ENCODE measurements around the gene FAM20C.

FAM20C gene

DNA sequence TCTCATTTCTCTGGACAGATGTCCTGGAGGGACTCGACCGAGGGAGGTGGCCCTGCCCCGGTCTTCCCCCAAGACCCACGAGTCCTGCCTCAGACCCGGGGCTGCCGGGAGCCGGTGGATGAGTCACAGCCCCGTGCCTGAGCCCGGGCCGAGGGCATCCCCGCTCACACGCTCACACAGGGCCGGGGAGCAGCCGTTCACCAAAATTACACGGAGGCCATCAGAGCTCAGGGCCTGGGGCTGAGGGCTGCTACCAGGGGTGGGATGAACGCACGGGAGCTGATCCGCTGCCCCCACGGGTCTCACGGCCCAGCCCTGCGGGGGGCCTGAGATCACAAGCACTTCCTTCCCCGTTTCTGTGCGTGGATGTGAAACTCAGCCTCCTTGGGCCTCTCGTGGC lies 17.5 kb downstream of the FAM20C start:
- no peak for DNase-seq (ENCODE audit: low read depth)

DNA sequence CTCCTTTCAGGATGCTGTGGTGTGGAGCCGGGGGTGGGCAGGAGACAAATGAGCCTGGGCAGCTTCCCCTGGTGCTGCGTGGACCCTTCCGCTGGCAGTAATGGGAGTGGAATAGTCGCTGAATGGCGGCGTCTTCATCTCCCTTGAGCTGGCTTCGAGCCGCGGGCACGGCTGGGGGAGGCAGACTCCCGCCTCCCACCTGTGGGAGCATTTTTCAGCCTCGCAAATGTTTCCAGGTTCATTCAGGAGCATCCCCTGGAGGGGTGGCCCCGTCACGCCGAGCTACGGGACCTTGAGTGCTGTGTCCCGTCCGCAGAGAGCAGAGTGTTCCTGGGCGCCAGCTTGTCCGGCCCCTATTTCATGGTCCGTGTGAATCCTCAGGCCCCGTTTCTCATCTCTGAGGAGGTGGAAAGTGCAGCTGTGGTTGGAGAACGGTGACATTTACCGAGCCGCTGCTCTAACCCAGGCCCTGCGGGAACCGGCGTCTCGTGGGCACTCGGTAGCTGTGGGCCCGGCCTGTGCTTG lies 18.1 kb downstream of the FAM20C start:
- no peak for DNase-seq (ENCODE audit: low read depth)

DNA sequence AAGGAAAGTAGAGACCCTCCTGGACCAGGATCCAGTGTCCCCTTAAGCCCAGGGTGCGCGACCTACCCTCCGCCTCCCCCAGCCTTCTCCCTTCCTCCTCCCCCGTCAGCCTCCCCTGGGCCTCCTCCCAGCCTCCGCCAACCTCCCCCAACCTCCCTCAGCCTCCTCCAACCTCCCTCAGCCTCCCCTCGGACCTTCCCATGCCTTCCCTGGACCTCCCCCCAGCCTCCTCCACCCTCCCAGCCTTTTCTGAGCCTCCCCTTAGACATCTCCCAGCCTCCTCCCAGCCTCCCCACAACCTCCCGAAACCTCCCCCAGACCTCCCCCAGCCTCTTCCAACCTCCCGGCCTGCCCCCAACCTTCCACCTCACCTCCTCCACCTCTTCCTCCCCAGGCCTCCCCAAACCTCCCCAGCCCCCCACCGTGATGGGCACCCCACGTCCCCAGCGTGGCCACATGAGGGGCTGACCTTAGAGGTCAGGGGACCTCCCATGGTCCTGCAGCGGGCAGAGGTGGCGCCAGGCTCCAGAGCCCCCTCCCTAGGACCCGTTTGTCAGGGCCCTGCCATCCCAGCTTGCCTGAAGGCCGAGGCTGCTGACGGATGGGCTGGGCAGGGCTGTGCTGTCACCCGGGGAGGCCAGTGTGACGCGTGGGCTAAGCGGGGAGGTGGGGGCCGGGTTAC lies 18.8 kb downstream of the FAM20C start:
- DNase-seq (ENCODE audit: low read depth): no peak

DNA sequence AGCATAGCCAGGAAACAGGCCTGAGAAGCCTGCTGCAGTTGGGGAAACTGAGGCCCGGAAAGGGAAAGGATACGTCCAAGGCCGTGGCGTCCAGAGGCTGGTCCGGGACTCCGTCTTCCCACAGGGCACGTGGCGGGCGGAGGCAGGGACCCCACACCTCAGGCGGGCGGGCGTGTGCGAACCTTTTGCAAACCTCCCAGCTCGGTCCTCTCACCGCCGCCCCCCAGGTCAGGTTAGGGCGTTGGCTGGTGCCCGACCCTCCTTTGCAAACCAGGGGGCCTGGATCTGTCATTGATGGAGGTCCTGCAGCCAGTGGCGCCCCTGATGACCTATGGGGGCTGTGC lies 19.3 kb downstream of the FAM20C start:
- DNase-seq (ENCODE audit: low read depth): no peak

DNA sequence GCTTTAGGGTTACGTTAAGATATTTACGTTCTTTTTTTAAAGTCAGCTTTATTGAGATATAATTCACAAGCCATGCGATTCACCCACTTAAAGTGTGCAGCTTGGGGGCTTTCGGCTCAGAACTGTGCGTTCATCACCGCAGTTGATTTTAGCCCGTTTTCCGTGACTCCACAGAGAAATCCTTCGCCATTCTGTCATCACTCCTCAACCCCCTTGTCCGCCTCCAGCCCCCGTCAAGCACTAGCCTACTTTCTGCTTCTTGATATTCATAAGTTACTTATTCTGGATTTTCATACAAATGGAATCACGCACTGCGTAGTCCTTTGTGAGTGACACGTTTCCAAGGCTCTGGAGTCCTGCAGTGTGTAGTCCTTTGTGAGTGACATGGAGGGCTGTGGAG lies 20.4 kb downstream of the FAM20C start:
- no peak for DNase-seq (ENCODE audit: low read depth)

DNA sequence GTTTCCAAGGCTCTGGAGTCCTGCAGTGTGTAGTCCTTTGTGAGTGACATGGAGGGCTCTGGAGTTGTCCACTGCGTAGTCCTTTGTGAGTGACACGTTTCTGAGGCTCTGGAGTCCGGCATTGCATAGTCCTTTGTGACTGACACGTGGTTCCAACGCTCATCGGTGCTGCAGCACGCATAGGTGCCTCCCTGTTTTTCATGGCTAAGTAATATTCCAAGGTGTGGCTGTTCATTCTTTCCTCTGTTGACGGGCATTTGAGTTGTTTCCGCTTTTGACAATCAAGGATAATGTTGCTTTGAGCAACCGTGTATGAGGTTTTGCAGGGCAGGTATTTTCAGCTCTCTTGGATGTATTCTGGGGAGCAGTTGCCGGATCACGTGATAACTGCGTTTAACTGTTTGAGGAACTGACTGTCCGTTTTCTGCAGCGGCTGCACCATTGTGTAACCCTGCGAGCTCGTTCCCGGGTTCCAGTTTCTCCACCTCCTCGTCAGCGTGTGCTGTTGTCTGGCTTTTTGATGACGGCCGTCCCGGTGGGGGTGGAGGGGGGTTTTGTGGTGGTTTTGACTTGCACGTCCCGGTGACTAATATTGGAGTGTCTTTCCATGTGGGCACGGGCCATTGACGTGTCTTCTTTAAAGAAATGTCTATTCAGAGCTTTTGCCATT lies 21.1 kb downstream of the FAM20C start:
- no peak for DNase-seq (ENCODE audit: low read depth)

DNA sequence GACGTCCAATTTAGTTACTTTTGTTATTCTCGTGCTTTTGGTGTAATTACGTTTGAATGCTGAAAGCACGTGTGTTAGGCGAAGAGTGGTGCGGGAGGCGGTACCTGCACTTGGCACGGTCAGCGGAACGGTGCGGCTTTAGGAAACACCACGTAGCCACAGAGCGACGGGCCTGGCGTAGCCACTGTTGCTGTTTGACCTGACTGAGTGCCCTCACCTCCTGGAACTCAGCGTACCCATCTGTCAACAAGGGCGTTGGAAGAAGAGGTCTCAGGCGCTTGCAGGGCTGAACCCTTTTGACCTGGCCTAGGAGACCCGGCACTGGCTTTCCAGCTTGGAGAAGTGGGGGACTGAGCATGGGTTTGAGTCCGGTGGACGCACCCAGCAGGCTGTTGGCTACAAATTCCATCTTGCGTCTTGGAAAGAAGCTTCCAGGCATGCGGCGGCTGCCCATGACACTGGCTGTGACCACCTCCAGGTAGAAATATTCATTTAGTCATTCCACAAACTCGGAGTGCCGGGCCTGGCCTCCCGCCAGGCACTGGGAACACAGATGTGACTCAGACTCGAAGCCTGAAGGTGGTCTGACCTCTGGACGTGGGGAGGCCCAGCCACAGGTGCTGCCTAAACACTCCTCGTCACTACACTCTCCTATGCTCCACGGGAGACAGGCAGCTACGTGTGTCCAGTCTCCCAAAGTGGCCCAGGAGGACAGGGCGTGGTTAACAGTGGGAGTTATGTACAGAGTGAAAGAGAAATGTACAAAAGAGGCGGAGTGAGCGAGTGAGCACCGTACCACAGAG lies 22.2 kb downstream of the FAM20C start:
- no peak for DNase-seq (ENCODE audit: low read depth)

DNA sequence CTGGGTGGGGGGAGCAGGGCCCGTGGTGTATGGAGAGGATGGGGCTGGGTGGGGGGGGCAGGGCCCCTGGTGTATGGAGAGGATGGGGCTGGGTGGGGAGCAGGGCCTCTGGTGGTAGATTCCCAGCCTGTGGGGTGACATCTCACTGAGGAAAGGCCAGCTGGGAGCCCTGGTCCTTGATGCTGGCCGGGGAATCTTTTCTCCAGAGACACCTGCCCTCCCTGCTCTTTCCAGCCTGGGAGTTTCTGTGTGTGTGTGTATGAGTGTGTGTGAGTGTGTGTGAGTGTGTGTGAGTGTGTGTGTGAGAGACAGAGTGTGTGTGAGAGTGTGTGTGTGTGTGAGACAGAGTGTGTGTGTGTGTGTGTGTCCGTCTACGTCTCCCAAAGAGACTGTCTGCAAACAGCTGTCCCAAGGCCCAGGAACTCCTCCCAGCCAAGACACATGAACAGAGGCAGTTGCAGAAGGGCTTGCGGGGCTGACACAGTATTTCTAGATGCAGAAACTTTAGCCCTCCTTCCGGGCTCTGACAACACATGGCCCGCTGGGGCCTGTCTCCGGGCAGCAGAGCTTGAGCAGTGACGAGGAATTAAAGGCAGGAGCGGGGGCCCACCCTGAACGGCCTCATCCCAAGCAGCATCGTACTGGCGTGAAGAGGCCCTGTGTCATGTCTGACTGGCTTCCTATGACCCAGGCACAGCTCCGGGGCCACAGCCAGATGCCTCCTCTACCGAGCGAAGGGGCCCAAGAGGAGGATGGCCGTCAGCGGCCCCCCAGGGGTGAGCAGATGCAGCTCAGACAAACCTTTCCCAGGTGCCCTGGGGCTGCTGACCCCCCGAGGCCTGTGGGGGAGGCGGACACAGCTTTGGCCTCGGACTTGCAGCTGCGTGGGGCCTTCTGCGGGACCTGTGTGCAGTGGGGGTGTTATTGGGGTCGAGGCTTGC lies 24.3 kb downstream of the FAM20C start:
- DNase-seq (ENCODE audit: low read depth): no peak

DNA sequence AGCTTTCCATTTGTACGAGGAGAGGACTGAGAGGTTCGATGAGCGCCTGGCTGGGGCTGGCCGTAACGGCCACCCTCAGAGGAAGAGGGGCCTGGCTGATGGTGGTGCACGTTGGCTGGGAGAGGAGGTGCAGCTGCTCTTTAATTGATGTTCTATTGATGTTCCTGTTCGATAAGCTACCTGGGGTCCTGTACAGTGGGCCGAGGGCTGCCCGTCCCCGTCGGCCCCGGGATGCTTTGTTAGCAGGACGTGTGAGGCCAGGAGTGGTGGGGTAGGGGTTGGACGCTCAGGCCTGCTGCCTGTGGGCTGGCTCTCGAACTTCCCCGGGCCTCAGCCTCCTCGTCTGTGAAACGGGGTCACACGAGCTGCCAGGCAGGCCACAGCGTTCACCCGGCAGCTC lies 25.4 kb downstream of the FAM20C start:
- DNase-seq (ENCODE audit: low read depth): no peak

DNA sequence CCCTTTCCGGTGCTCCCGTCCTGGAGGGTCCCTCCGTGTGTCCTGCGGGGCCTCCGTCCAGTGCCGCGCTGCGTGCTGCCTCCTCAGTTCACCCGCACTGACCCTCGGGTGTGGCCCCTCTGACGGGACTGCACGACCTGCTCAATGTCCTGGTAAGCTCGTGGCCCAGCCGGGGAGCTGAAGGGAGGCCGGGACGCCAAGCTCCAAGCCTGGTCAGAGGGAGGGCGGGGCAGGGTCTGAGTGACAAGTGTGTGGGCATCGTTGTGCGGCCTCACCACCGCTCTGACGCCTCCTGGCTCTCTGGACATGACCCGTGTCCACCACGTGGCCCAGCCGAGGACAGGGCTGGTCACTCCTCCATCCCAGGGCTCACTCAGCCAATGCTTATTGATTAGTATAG lies 25.9 kb downstream of the FAM20C start:
- no peak for DNase-seq (ENCODE audit: low read depth)

DNA sequence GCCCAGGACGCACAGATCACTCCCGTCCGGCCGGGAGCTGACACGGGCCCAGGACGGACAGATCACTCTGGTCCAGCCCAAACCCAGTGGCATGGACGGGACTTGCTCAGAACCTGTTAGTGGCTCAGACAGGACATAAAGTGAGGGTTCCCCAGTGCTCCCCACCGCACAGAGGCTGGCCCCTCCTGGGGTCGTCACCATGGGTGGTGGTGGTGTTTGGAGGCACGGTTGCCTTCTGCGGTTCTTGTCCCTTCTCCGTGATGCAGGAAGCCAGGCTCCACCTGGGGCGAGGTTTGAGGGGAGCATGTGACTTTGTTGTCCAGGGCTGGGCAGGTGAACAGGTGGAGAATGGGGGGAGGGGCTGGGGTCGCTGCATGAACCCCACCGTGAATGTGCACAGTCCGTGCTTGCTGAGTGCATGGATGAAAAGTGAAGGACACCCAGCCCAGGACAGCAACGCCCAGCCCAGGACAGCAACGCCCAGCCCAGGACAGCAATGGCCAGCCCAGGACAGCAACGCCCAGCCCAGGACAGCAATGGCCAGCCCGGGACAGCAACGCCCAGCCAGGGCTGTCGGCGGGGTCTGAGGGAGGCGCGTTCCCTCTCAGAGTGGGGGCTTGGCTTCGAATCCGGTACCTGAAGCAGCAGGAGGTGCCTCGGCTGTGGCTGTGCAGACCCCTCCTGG lies 26.7 kb downstream of the FAM20C start:
- DNase-seq (ENCODE audit: low read depth): no peak

DNA sequence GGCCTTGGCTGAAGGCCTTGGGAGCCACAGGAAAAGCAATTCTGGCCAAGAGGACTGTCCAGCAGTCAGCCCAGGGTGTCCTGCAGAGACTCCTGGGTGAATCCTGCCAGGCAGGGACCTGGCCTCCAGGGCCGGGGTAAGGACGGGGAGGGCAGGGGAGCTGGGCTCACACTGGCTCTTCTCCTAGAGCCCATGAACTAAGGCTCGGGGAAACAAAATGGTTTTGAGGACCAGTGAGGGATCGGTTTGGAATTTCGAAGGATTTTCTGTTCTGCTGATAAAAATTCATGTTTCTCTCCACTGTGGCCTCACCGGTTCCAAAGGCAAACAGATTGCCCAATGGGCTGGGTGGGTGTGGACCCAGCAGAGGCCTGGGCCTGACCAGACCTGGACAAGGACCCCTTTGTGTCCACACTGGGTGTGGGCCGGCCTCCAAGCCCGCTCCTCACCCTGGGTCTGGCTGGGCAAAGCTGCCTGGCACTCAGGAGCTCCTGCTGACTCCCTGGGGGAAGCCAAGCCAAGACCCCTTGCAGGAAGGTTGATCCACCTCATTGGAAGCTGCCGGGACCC lies 27.3 kb downstream of the FAM20C start:
- DNase-seq (ENCODE audit: low read depth): no peak

DNA sequence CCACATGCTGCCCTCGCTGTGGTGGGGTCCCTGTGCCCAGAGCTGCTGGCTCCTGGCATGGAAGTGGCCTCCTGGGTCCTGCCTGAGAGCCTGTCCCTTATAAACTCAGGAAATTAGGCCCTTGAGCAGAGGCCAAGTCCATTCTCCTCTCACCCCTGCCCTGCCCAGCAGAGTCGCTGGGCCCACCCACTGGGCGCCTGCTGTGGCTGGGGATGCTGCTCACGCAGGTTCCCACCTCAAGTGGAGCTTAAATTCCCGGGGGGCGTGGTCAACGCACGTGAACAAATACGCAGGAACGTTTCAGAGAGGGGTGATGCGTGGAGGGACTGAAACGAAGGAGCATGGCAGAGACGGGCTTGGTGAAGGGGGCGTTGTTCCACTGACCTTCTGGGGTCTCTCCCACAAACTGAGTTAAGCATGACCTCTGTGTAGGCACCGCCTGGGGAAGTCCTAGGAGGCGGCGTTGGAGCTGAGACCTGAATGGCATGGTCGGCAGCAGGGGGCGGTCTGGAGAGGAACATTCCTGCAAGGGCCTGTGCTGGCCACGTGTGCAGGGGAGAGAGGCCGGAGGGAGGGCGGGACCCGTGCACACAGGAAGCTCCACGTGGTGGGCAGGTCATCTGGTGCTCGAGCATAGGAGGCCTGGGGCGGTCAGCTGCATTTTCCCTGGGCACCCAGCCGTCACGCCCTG lies 27.9 kb downstream of the FAM20C start:
- DNase-seq (ENCODE audit: low read depth): no peak

DNA sequence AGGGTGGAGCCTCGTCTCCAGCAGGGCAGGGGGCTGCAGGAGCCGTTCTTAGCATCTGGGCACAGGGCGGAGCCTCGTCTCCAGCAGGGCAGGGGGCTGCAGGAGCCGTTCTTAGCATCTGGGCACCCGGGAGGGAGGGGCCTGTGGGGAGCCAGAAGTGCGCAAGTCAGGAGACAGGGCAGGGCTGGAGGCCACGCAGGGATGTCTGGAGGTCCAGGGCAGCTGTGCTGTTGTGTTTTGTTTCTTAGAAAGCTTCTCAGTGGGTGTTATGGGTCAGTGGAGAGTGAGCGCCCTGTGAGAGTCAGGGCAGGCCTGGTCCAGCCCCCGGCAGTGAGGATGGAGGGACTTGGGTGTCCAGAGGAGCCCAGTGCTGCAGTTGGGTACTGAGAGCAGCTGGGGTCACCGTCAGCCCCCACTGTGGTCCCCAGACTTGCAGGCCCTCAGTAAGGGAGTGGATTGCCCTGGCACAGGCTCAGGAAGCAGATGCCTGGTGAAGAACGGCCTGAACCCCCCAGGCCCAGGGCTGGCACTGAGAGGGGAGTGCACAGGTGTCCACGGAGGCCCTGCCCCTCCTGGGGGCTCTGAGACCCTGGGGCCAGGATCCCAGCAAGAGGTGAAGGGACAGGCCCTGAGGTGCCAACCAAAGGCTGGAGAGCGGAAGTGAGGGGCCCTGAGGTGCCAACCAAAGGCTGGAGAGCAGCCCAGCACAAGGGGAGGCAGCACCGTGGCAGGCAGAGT lies 29.8 kb downstream of the FAM20C start:
- no peak for DNase-seq (ENCODE audit: low read depth)

DNA sequence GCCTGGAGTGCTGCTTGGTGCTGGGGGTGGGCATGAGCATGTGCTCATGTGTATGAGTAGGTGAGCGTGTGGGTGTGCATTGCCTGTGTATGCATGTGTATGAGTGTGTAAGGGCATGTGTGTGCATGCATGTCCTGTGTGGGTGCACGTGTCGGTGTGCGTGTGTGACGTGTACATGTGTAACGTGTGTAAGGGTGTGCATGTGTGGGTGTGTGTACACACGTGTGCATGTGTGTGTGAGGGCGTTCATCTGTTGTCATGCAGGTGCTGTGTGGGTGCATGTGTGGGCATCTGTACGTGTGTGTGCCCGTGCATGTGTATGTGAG lies 30.3 kb downstream of the FAM20C start:
- DNase-seq (ENCODE audit: low read depth): no peak

DNA sequence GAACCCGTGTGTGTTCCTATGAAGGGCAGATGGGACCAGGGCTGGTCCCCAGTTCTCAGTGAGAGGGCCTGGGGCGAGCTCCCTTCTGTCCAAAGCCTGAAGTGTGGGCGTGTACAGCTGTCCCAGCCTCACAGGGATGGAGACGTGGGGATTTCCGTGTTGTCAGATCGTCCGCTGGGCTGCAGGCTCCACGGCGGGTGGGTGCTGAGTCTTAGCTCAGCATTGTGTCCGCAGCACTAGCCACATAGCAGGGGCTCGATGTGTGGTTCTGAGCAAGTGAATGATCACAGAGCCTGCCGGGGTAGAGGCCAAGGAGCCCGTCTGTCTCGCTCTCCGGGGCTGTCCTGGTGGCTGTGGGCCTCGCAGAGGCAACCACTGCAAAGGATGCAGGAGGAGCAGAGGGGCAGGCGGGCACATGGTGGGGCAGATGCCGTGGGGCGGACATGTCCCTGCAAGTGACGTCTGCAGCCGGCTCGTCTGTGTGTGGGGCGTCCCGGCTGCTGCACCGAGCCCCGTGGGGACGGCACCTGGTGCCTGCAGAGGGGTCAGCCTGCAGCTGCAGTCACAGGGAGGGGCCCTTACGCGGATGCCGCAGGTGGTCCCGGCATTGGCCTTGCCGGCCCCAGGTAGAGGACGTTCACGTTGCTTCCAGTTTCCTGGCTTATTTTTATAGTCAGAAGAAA lies 30.9 kb downstream of the FAM20C start:
- no peak for DNase-seq (ENCODE audit: low read depth)

DNA sequence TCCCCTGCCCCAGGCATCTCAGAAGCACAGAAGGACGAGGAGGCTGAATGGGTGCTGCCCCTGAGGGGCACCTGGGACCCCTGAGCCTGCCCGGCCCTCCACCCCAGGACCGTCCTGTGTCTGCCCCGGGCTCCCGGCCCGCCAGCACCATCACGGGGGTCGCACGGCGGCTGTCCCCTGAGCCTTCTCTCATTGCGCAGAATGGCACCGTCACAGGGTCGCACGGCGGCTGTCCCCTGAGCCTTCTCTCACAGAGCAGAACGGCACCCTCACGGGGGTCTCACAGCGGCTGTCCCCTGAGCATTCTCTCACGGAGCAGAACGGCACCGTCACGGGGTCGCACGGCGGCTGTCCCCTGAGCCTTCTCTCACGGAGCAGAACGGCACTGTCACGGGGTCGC lies 31.5 kb downstream of the FAM20C start:
- no peak for DNase-seq (ENCODE audit: low read depth)

DNA sequence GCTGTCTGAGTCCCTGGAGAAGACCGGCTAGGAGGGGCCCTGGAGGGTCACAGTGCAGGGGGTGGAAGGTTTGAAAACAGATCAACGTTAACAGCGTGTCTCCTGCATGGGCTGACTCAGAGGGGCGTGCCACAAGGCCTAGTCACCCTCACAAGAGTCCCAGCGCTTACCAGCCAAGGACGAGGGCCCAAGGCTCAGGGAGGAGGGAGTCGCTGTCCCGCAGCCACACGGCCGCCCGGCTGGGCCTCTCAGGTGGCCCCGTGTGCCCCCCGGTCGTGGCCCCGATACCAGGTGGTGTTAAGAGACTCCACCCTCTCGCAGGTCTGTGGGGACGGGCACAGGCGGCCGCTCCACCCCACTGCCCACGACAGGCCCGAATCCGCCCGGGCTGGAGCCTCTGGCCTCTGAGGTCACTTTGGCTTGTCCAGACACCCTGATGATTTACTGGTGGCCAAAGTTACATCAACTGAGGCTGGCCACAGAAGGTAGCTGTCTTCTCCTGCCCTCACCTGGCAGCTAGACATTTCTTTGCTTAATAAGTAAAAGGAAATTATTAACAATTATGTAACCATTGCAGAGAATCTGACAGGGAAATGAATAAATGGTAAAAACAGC lies 34.0 kb downstream of the FAM20C start:
- no peak for DNase-seq (ENCODE audit: low read depth)

DNA sequence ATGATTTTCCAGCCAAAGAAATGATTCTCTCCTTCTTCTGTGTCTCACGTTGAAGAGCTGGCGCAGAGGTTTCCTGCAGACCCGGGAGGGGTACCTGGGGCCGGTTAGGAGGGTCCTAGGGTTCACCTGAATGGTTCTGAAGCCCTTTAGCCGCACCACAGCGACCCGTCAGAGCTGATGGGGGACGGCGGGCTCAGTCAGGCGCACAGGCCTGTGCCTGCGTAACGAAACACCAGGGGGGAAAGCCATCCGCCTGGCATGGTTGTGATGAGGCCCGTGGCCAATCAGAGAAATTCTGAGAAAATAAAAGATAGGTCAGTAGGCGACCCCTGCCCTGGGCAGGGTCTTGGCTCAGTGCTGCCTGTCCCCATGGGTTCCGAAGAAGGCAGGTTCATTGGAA lies 35.6 kb downstream of the FAM20C start:
- no peak for DNase-seq (ENCODE audit: low read depth)
